GM12878 (cell line): ENCODE data around the gene DHX16. TPM values are rescaled to one million over a fixed set of nuclear protein-coding genes. Genes with fewer than 3 reads are reported as not detected.

Experiments used
- ATAC-seq: fragments of 200-7000 bp; cut with Tn5 transposase; 3 replicates; pipeline ENCODE4 v1.9.1; 2020; ENCODE audit warnings: mild to moderate bottlenecking, moderate library complexity
- BruUV-seq: library from RNA; stranded (reverse); fragments of 400-500 nt; replicated peaks from 2 replicates; lab custom pipeline; 2021; lab: Mats Ljungman, UMichigan
- CTCF ChIA-PET: fragments of 300-600 bp; sonication (Branson Sonifier 250); formaldehyde crosslinking; extraction: SDS; loops from one replicate; lab custom pipeline; 2021; ENCODE audit warnings: inconsistent platforms; lab: Yijun Ruan, JAX
- POLR2A ChIA-PET: fragments of 350-600 bp; formaldehyde crosslinking; extraction: SDS; loops from one replicate; lab custom pipeline; 2021; ENCODE audit warnings: inconsistent platforms; lab: Charles Lee
- RAD21 ChIA-PET: fragments of 300-600 bp; sonication (Branson Sonifier 250); formaldehyde crosslinking; loops from one replicate; lab custom pipeline; 2023; ENCODE audit warnings: antibody characterized with exemption; ENCODE audit not compliant: unreplicated experiment; lab: Charles Lee
- SMC1A ChIA-PET: fragments of 300-600 bp; sonication (Branson Sonifier 250); formaldehyde crosslinking; loops from one replicate; lab custom pipeline; 2023; ENCODE audit not compliant: unreplicated experiment, uncharacterized antibody; lab: Charles Lee
- DNase-seq: peaks from one replicate; pipeline ENCODE4 v3.0.0-alpha.2; 2011; ENCODE audit warnings: low read depth, low spot score
- FAIRE-seq: peaks from 3 replicates; lab custom pipeline; 2011; peaks lifted over from hg19 to GRCh38; lab: Jason Lieb, UNC
- H2AFZ ChIP-seq: 2 replicates; pipeline ENCODE4 v1.6.0; 2011; ENCODE audit warnings: low read depth, low read length, control low read depth; ENCODE audit not compliant: control insufficient read depth
- H3K27ac ChIP-seq: 2 replicates; pipeline ENCODE4 v1.5.1; 2011; ENCODE audit warnings: control low read depth; ENCODE audit not compliant: control insufficient read depth, insufficient read depth
- H3K27me3 ChIP-seq, 2 experiments: replicated peaks in 1 of 2; 2 replicates each; pipeline versions ENCODE4 v1.6.0 to v1.6.1; 2011; ENCODE audit warnings: low read length in 1 of 2; ENCODE audit not compliant: control insufficient read depth in 2 of 2, insufficient read depth in 2 of 2
- H3K36me3 ChIP-seq, 2 experiments: 2 replicates each; pipeline ENCODE4 v1.5.1; 2011; ENCODE audit warnings: low read length in 1 of 2; ENCODE audit not compliant: control insufficient read depth in 2 of 2, insufficient read depth in 2 of 2
- H3K4me1 ChIP-seq: 2 replicates; pipeline ENCODE4 v1.6.1; 2011; ENCODE audit warnings: mild to moderate bottlenecking, low read length, moderate library complexity, mixed read lengths; ENCODE audit not compliant: control insufficient read depth, insufficient read depth
- H3K4me2 ChIP-seq: 2 replicates; pipeline ENCODE4 v1.6.0; 2011; ENCODE audit warnings: control low read depth; ENCODE audit not compliant: control insufficient read depth, insufficient read depth
- H3K4me3 ChIP-seq: fragments of 200-600 bp; sonication (generic); 2 replicates; pipeline ENCODE4 v1.5.1; 2016
- H3K79me2 ChIP-seq: 2 replicates; pipeline ENCODE4 v1.6.0; 2011; ENCODE audit warnings: low read length; ENCODE audit not compliant: control insufficient read depth, insufficient read depth
- H3K9ac ChIP-seq: 2 replicates; pipeline ENCODE4 v1.8.0; 2011; ENCODE audit warnings: low read length, control low read depth, mixed read lengths; ENCODE audit not compliant: control insufficient read depth, insufficient read depth
- H3K9me3 ChIP-seq: replicated peaks from 3 replicates; pipeline ENCODE4 v1.5.1; 2011; ENCODE audit warnings: mild to moderate bottlenecking, low read length; ENCODE audit not compliant: control insufficient read depth, insufficient read depth
- H4K20me1 ChIP-seq: 2 replicates; pipeline ENCODE4 v1.6.0; 2011; ENCODE audit not compliant: control insufficient read depth, insufficient read depth
- BHLHE40 ChIP-seq, 2 experiments: fragments of 450-650 bp in 1 of 2; IDR thresholded peaks; 2 replicates each; pipeline ENCODE4 v1.6.1; 2011 to 2017; ENCODE audit warnings: low read depth in 2 of 2, borderline replicate concordance in 1 of 2, improper control_type of control experiment in 1 of 2, low read length in 1 of 2, mild to moderate bottlenecking in 1 of 2
- BMI1 ChIP-seq: fragments of 450-650 bp; IDR thresholded peaks from 2 replicates; pipeline ENCODE4 v1.6.1; 2016; ENCODE audit warnings: mild to moderate bottlenecking, moderate library complexity, borderline replicate concordance
- DPF2 ChIP-seq: fragments of 450-650 bp; IDR thresholded peaks from 2 replicates; pipeline ENCODE4 v1.6.1; 2017; ENCODE audit warnings: mild to moderate bottlenecking
- E4F1 ChIP-seq: fragments of 450-650 bp; IDR thresholded peaks from 2 replicates; pipeline ENCODE4 v1.6.1; 2018; ENCODE audit warnings: borderline replicate concordance, mild to moderate bottlenecking; ENCODE audit not compliant: partially characterized antibody
- EED ChIP-seq: sonication (generic); IDR thresholded peaks from 2 replicates; pipeline ENCODE4 v1.6.1; 2016; ENCODE audit warnings: antibody characterized with exemption, low read depth
- EGR1 ChIP-seq, 2 experiments: IDR thresholded peaks; 1 replicate in 1 of 2; 2 replicates in 1 of 2; pipeline ENCODE4 v1.6.1; 2011 to 2012; ENCODE audit warnings: low read depth in 2 of 2, low read length in 2 of 2, borderline replicate concordance in 1 of 2, mild to moderate bottlenecking in 1 of 2, moderate library complexity in 1 of 2
- HCFC1 ChIP-seq: fragments of 150-350 bp; IDR thresholded peaks from 2 replicates; pipeline ENCODE4 v1.6.1; 2014; ENCODE audit warnings: low read length
- HDAC6 ChIP-seq: fragments of 200-600 bp; sonication (generic); IDR thresholded peaks from one replicate; pipeline ENCODE4 v1.8.0; 2017; ENCODE audit warnings: antibody characterized with exemption; ENCODE audit not compliant: unreplicated experiment
- HDGF ChIP-seq: fragments of 450-650 bp; IDR thresholded peaks from 2 replicates; pipeline ENCODE4 v1.6.1; 2016; ENCODE audit warnings: antibody characterized with exemption
- IKZF1 ChIP-seq: fragments of 450-650 bp; conservative IDR thresholded peaks from 2 replicates; pipeline ENCODE4 v1.6.1; 2017; ENCODE audit warnings: antibody characterized with exemption, mild to moderate bottlenecking
- PKNOX1 ChIP-seq: fragments of 450-650 bp; IDR thresholded peaks from 2 replicates; pipeline ENCODE4 v1.6.1; 2016; ENCODE audit warnings: mild to moderate bottlenecking
- POLR2AphosphoS5 ChIP-seq: IDR thresholded peaks from 2 replicates; pipeline ENCODE4 v1.6.1; 2011; ENCODE audit warnings: mild to moderate bottlenecking, low read length, inconsistent platforms
- POU2F2 ChIP-seq: IDR thresholded peaks from 3 replicates; pipeline ENCODE4 v1.6.1; 2011; ENCODE audit warnings: low read depth, mild to moderate bottlenecking, low read length, borderline replicate concordance
- SUZ12 ChIP-seq: fragments of 200-600 bp; sonication (generic); IDR thresholded peaks from one replicate; pipeline ENCODE4 v1.6.1; 2018; ENCODE audit warnings: antibody characterized with exemption, mild to moderate bottlenecking; ENCODE audit not compliant: unreplicated experiment
- TARDBP ChIP-seq: IDR thresholded peaks from 2 replicates; pipeline ENCODE4 v1.6.1; 2016; ENCODE audit warnings: borderline replicate concordance
- TCF7 ChIP-seq: IDR thresholded peaks from 2 replicates; pipeline ENCODE4 v1.6.1; 2014; ENCODE audit warnings: antibody characterized with exemption, borderline replicate concordance
- YY1 ChIP-seq: IDR thresholded peaks from 2 replicates; pipeline ENCODE4 v1.6.1; 2011; ENCODE audit warnings: low read depth, mild to moderate bottlenecking, low read length
- ZNF217 ChIP-seq: fragments of 450-650 bp; IDR thresholded peaks from 2 replicates; pipeline ENCODE4 v1.6.1; 2017; ENCODE audit warnings: antibody characterized with exemption, mild to moderate bottlenecking
- WGBS: methylation state at CpG from one replicate; pipeline ENCODE4 v1.1.6; 2016; ENCODE audit warnings: low lambda C conversion rate; ENCODE audit not compliant: insufficient replicate concordance, insufficient coverage; ENCODE audit errors: missing lambda C conversion rate; 5-methylcytosine and 5-hydroxymethylcytosine counted together
- in situ Hi-C: fragments of 300-500 bp; cut with MboI; formaldehyde crosslinking; loops from 9 replicates; pipeline ENCODE4 v1.14.3; 2018; ENCODE audit warnings: mixed read lengths
- intact Hi-C: fragments of 100-400 bp; cut with micrococcal nuclease; formaldehyde crosslinking; loops from one replicate; pipeline ENCODE4 v1.14.2; 2022; ENCODE audit not compliant: unreplicated experiment
- polyA plus RNA-seq, 11 experiments: library from polyadenylated mRNA; depleted of rRNA in 4 of 11; unstranded in 6 of 11; stranded (reverse) in 5 of 11; fragments of >200 nt; fragmentation: Nextera tagmentation in 4 of 11; fragmentation: Illumina TruSeq in 1 of 11; extraction: Ambion mirVana in 4 of 11; extraction: Trizol in 1 of 11; gene quantifications; 1 replicate in 1 of 11; 2 replicates in 10 of 11; pipeline versions ENCODE4 v1.2.1 to v1.2.3, GENCODE V29; 2011 to 2016; ENCODE audit warnings: inconsistent platforms in 2 of 11, missing spikeins in 2 of 11, low read depth in 1 of 11
- total RNA-seq, 4 experiments: library from RNA; depleted of rRNA in 3 of 4; stranded (reverse); fragments of >200 nt in 3 of 4; fragmentation: Illumina TruSeq in 1 of 4; extraction: Trizol in 1 of 4; gene quantifications; 2 replicates each; pipeline versions ENCODE4 v1.2.1 to v1.2.3, GENCODE V29; 2013 to 2021
- TF ChIP-seq, protein P1 (sequence below): fragments of 450-650 bp; IDR thresholded peaks from 2 replicates; pipeline ENCODE4 v1.6.1; 2017; ENCODE audit warnings: mild to moderate bottlenecking

Gene DHX16
- total and polyA plus RNA-seq, 10 of the 15 experiments (the other 5 are each of a cell fraction or from before 2014, with no cell fraction given): 10.1 to 41.4 (median 38.3) TPM

DNA sequence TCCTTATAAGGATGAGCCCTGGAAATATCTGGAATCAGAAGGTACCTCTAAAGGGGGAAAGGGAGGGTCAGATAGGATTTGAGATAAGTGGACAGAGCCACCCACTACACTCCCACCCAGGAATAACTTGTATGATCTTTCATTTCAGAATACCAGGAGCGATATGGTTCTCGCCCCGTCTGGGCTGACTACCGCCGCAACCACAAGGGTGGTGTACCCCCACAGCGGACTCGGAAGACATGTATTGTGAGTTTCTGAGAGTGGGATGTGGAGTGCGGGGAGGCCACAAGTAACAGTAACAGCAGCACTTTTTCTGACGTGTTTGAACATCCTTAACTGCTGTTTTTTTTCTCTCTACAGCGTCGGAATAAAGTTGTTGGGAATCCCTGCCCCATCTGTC is 53.2 kb downstream of the DHX16 start:
- ChIA-PET RAD21 (no interaction called here), POLR2A (no interaction called here), SMC1A (interaction anchor here (2.5 to 2.8 kb wide), 2 partner anchors 54 to 111 kb away, joined by 11 to 12 read pairs; partner anchors contain the start of gene DHX16), CTCF (no interaction called here)
- intact Hi-C loops: no loop called here
- FAIRE-seq: no peak
- DNase-seq: no peak
- no peaks in the 10 kb centered on the region for H3K27me3 ChIP-seq
- no peaks in the 10 kb centered on the region; the same call in 2 of the 3 replicates for H3K9me3 ChIP-seq
- H3K4me2 ChIP-seq: 0 out of 2 replicates have a peak overlapping the region, but pooled peaks have one; percentile 1
- TF ChIP-seq EED: no peak
- no peak for TF ChIP-seq BHLHE40 (IDR thresholded peaks at IDR 0.05; ENCODE audit: borderline replicate concordance in 1 of 2, low read depth in 2 of 2, low read length in 1 of 2)
- TF ChIP-seq BMI1: no peak
- no peak for TF ChIP-seq DPF2
- no peak for TF ChIP-seq YY1
- no peak for TF ChIP-seq HCFC1
- no peak for TF ChIP-seq SUZ12
- no peak for TF ChIP-seq E4F1
- TF ChIP-seq TCF7: no peak
- TF ChIP-seq POU2F2: no peak
- TF ChIP-seq, protein P1, sequence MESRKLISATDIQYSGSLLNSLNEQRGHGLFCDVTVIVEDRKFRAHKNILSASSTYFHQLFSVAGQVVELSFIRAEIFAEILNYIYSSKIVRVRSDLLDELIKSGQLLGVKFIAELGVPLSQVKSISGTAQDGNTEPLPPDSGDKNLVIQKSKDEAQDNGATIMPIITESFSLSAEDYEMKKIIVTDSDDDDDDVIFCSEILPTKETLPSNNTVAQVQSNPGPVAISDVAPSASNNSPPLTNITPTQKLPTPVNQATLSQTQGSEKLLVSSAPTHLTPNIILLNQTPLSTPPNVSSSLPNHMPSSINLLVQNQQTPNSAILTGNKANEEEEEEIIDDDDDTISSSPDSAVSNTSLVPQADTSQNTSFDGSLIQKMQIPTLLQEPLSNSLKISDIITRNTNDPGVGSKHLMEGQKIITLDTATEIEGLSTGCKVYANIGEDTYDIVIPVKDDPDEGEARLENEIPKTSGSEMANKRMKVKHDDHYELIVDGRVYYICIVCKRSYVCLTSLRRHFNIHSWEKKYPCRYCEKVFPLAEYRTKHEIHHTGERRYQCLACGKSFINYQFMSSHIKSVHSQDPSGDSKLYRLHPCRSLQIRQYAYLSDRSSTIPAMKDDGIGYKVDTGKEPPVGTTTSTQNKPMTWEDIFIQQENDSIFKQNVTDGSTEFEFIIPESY: no peak
- TF ChIP-seq TARDBP: no peak
- TF ChIP-seq HDGF: no peak
- TF ChIP-seq EGR1 (IDR thresholded peaks at IDR 0.05; ENCODE audit: borderline replicate concordance in 1 of 2, low read depth in 2 of 2, low read length in 2 of 2): no peak
- no peak for TF ChIP-seq ZNF217
- TF ChIP-seq HDAC6: no peak
- no peak for TF ChIP-seq PKNOX1
- TF ChIP-seq POLR2AphosphoS5: no peak
- TF ChIP-seq IKZF1: no peak
- peaks cover under 1% of the 10 kb centered on the region; the same call in 1 of the 2 replicates for H3K4me1 ChIP-seq
- H3K27ac ChIP-seq: no peak overlapping the region
- peaks cover 47% of the 10 kb centered on the region for H3K79me2 ChIP-seq
- H3K36me3 ChIP-seq: peaks cover 6 to 26% of the 10 kb centered on the region in 2 experiments
- H3K9ac ChIP-seq: no peak overlapping the region
- in situ Hi-C loops: loop anchor here (5.0 kb wide), 1 partner anchor 98 kb away; the partner anchor contains the start of gene MDC1
- no peak for ATAC-seq
- 0 out of 2 replicates have a peak, but pooled peaks cover 2% of the 10 kb centered on the region for H4K20me1 ChIP-seq
- WGBS: 98% methylated on average over 11 of the region's 11 CpGs
- no peak overlapping the region for H2AFZ ChIP-seq
- H3K4me3 ChIP-seq: peak overlapping the region; percentile 80
- BruUV-seq: no TSS peak
